ENCODE measurements around the gene PLCD4. TPM values are rescaled to one million over a fixed set of nuclear protein-coding genes. Genes with fewer than 3 reads are reported as not detected.

The PLCD4 gene
- total RNA-seq, 1 experiment from 2014 or later, result 0.40 TPM

GRCh38 chr2:218618102-218618860, 10.6 kb downstream of the PLCD4 start:
- no peaks in the 10 kb centered on the region for H3K4me1 Mint-ChIP-seq (ENCODE audit: insufficient read depth, unreplicated experiment)
- TF ChIP-seq CTCF (IDR thresholded peaks at IDR 0.05; ENCODE audit: unreplicated experiment), result no peak
- DNase-seq (ENCODE audit: unreplicated experiment), result peak; percentile 31
- BruUV-seq (replicated peaks), result no TSS peak
- no peaks in the 10 kb centered on the region for H3K9me3 Mint-ChIP-seq (ENCODE audit: unreplicated experiment)
- H3K27ac Mint-ChIP-seq (ENCODE audit: low read depth, unreplicated experiment), result no peak overlapping the region
- H3K4me3 Mint-ChIP-seq (ENCODE audit: unreplicated experiment), result no peak overlapping the region
- H3K27me3 Mint-ChIP-seq (ENCODE audit: insufficient read depth, unreplicated experiment), result no peaks in the 10 kb centered on the region
- intact Hi-C loops (cut with micrococcal nuclease), result loop anchor here (1.0 kb wide), 1 partner anchor 211 kb away; no protein-coding TSS in a partner anchor
- CTCF ChIA-PET, result interaction anchor here (0.5 to 1.5 kb wide), 4 partner anchors 11 to 172 kb away, joined by 3 to 6 read pairs (median 4); partner anchors contain the start of gene PLCD4
- H3K36me3 Mint-ChIP-seq (ENCODE audit: insufficient read depth, unreplicated experiment), result no peaks in the 10 kb centered on the region
- POLR2A ChIA-PET, result interaction anchor here (3.0 kb wide), 1 partner anchor 11 kb away, joined by 11 read pairs; the partner anchor contains the start of gene PLCD4

GRCh38 chr2:218621007-218621406, 13.3 kb downstream of the PLCD4 start:
- CTCF ChIA-PET, result interaction anchor here (0.6 kb wide), 1 partner anchor 517 kb away, joined by 3 read pairs; no protein-coding TSS in a partner anchor
- Mint-ChIP-seq H3K4me3 (ENCODE audit: unreplicated experiment) (no peak overlapping the region), H3K4me1 (ENCODE audit: insufficient read depth, unreplicated experiment) (no peaks in the 10 kb centered on the region), H3K27ac (ENCODE audit: low read depth, unreplicated experiment) (no peak overlapping the region), H3K36me3 (ENCODE audit: insufficient read depth, unreplicated experiment) (no peaks in the 10 kb centered on the region), H3K9me3 (ENCODE audit: unreplicated experiment) (no peaks in the 10 kb centered on the region), H3K27me3 (ENCODE audit: insufficient read depth, unreplicated experiment) (no peaks in the 10 kb centered on the region)
- DNase-seq (ENCODE audit: unreplicated experiment), result no peak
- BruUV-seq (replicated peaks), result no TSS peak
- no peak for TF ChIP-seq CTCF (IDR thresholded peaks at IDR 0.05; ENCODE audit: unreplicated experiment)
- intact Hi-C loops (cut with micrococcal nuclease), result no loop called here
- POLR2A ChIA-PET, result interaction anchor here (1.2 kb wide), 1 partner anchor 10 kb away, joined by 4 read pairs; no protein-coding TSS in a partner anchor

GRCh38 chr2:218622606-218623365, 15.1 kb downstream of the PLCD4 start:
- H3K4me1 Mint-ChIP-seq (ENCODE audit: insufficient read depth, unreplicated experiment), result no peaks in the 10 kb centered on the region
- DNase-seq (ENCODE audit: unreplicated experiment), result peak; percentile 27
- no peaks in the 10 kb centered on the region for H3K27me3 Mint-ChIP-seq (ENCODE audit: insufficient read depth, unreplicated experiment)
- BruUV-seq (replicated peaks), result no TSS peak
- no peak overlapping the region for H3K4me3 Mint-ChIP-seq (ENCODE audit: unreplicated experiment)
- H3K9me3 Mint-ChIP-seq (ENCODE audit: unreplicated experiment), result no peaks in the 10 kb centered on the region
- CTCF ChIA-PET, result interaction anchor here (1.0 kb wide), 1 partner anchor 9 kb away, joined by 4 read pairs; no protein-coding TSS in a partner anchor
- intact Hi-C loops (cut with micrococcal nuclease), result no loop called here
- no peak for TF ChIP-seq CTCF (IDR thresholded peaks at IDR 0.05; ENCODE audit: unreplicated experiment)
- POLR2A ChIA-PET, result interaction anchor here (1.2 kb wide), 1 partner anchor 12 kb away, joined by 3 read pairs; no protein-coding TSS in a partner anchor
- H3K27ac Mint-ChIP-seq (ENCODE audit: low read depth, unreplicated experiment), result no peak overlapping the region
- H3K36me3 Mint-ChIP-seq (ENCODE audit: insufficient read depth, unreplicated experiment), result no peaks in the 10 kb centered on the region

GRCh38 chr2:218623366-218623705, 15.6 kb downstream of the PLCD4 start:
- CTCF ChIA-PET, result interaction anchor here (0.7 kb wide), 1 partner anchor 23 kb away, joined by 3 read pairs; no protein-coding TSS in a partner anchor
- intact Hi-C loops (cut with micrococcal nuclease), result no loop called here
- no peaks in the 10 kb centered on the region for H3K9me3 Mint-ChIP-seq (ENCODE audit: unreplicated experiment)
- no peaks in the 10 kb centered on the region for H3K36me3 Mint-ChIP-seq (ENCODE audit: insufficient read depth, unreplicated experiment)
- no peak overlapping the region for H3K4me3 Mint-ChIP-seq (ENCODE audit: unreplicated experiment)
- no TSS peak for BruUV-seq (replicated peaks)
- H3K27ac Mint-ChIP-seq (ENCODE audit: low read depth, unreplicated experiment), result no peak overlapping the region
- no peak for DNase-seq (ENCODE audit: unreplicated experiment)
- H3K4me1 Mint-ChIP-seq (ENCODE audit: insufficient read depth, unreplicated experiment), result no peaks in the 10 kb centered on the region
- POLR2A ChIA-PET, result no interaction called here
- H3K27me3 Mint-ChIP-seq (ENCODE audit: insufficient read depth, unreplicated experiment), result no peaks in the 10 kb centered on the region
- TF ChIP-seq CTCF (IDR thresholded peaks at IDR 0.05; ENCODE audit: unreplicated experiment), result no peak

Measured in MCF 10A (cell line).